GM20431 (cell line): Measurements from ENCODE around the gene KLHL7.
"Not testable (repeated sequence)": the region's sequence is repeated elsewhere in the genome, so short reads cannot be mapped to it uniquely, and the experiment has no call there.

Source experiments
- in situ Hi-C: fragments of 300-500 bp; cut with MseI, MboI; formaldehyde crosslinking; loops from one replicate; pipeline ENCODE4 v1.15.0; 2020; ENCODE audit warnings: low sequenced_read_pairs; ENCODE audit not compliant: unreplicated experiment

KLHL7 gene

DNA sequence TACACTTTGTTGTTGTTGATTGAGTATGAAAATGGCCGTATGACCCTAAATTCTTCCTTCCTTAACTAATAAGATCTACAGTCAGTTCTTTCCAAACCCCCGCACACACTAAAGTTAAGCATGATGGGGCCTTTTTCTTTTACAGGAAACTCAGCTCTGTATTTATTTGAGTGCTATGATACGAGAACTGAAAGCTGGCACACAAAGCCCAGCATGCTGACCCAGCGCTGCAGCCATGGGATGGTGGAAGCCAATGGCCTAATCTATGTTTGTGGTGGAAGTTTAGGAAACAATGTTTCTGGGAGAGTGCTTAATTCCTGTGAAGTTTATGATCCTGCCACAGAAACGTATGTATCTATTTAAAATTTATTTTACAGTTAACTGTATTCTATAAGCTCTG is 62.1 kb downstream of the KLHL7 start:
- in situ Hi-C loops = no loop called here

DNA sequence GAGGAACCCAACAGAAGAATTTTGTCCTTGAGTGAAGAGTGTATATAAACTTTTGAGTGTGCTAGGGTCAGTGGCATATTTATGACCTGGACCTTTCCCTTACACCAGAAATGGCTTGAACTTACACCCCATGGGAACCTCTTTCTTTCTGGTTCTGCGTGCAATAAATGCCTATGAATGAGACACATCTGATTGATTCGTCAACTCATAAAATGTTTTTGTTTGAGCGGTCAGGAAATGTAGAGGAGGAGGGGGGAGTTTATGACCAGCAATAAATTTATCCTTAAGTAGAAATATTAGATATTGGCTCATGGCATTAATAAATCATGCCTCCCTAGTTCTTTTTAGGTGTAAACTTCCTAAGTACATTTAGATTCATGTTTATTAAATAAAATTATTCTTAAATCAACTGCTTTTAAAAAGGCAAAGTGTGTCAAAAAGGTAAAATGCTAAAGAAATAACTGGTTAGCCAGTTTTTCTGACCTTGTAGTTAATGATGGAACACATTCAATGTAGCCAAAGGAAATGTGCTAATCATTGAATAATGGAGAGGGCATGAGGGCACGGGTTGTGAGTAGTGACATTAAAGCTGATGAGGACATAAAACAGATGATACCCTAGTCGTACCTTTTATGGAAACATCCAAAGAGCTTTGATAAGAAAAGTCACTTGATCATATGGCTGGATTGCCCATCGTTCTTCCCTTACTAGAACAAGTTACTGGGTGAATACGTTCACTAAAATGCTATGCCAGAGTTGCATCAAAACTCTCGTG is 62.7 kb downstream of the KLHL7 start:
- in situ Hi-C loops = no loop called here

DNA sequence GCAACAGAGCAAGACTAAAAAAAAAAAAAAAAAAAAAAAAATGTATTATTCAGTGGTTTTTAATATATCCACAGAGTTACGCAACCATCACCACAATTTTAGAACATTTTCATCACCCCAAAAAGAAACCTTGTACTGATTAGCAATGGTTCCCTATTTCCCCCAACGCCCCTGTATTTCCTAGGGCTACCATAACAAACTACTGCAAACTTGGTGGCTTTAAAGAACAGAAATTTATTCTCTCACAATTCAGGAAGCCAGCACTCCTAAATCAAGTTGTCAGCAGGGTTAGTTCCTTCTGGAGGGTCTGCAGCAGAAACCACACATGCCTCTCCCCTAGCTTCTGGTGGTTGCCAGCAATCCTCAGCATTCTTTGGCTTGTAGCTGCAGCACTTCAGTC is 70.4 kb downstream of the KLHL7 start:
- in situ Hi-C loops = no loop called here

DNA sequence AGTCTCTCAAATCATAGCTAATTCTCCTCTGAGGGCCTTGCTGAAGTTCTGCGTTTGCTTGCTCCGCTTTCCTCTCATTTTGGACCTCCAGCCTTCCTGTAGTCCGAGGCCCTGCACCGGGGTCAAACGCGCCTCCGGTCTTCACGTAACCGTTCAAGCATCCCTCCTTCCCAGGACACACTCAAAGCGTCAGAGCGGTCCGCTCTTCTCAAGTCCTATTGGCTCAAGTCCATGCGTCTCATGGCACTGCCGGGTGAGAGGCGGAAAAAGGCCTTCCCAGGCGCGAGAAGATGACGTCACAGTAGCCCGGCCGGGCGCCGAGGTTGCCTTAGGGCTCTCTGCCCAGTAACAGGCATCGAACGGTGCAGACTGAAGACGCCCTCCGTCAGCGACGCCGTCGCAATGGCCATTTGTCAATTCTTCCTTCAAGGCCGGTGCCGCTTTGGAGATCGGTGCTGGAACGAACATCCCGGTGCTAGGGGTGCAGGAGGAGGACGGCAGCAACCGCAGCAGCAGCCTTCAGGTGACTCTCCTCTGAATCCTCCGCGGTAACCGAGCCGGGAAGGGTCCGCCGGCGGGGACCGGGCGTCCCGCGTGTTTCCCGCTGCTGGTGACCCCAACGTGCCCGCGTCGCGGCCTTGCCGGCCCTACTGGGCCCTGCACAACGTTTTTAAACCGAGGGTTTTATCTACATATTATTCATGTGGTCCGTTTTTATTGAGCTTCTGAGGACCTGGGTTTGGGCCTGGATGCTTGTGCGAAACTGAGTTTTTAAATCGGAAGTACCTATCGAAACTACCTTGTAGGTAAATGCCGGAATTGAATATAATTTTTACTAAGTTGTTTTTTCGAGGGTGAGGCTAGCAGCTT is 76.3 kb downstream of the KLHL7 start, which contains the start of gene NUP42:
Gene NUP42, plus strand, starts transcription at position 365 of the 870 bp plus-strand sequence. Its CDS starts 38 bp downstream, at position 403.
- in situ Hi-C loops = no loop called here

DNA sequence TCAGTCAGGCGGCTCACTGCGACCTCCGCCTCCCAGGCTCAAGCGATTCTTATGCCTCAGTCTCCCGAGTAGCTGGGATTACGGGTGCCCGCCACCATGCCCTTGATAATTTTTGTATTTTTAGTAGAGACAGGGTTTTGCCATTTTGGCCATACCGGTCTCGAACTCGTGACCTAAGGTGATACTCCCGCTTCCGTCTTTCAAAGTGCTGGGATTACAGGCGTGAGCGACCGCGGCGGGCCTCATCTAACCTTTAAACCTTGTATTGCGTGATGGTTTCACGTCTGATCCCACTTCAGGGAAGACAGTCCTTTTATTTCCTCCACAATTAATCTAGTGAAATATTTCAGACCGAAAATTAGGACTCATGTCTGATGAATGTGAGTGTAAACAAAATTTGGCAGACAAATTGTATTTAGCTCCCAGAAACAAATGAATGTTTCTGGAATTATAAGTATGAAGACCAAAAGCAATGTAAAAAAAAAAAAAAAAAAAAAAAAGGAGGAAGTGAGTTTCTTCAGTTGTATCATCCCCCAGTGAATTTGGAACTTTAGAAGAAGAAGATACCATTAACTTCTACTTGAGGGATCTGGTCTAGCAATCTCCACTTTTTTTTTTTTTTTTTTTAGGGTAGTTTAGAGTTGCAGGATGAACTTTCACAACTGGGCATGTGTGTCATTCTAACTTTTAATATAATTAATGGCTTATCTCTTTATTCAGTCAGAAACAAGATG is 77.9 kb downstream of the KLHL7 start:
- in situ Hi-C loops = no loop called here

DNA sequence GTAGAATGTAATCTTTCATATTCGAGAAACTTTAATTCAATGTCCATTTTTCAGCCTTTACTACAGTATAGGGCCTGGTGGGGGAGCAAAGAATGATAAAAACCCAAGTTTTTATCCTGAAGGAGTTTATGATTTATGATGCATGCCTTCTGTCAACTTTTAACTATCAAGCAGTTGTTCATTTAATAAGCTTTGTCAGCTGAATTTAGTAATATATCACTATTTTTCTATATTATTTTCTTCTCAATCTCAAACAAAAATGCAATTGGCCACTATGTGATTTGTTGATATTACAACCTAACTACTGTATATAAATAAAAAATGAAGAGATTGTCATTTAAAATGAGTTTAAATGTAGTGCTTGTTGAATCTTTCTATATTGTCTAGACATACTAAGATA is 78.7 kb downstream of the KLHL7 start:
- in situ Hi-C loops = no loop called here

DNA sequence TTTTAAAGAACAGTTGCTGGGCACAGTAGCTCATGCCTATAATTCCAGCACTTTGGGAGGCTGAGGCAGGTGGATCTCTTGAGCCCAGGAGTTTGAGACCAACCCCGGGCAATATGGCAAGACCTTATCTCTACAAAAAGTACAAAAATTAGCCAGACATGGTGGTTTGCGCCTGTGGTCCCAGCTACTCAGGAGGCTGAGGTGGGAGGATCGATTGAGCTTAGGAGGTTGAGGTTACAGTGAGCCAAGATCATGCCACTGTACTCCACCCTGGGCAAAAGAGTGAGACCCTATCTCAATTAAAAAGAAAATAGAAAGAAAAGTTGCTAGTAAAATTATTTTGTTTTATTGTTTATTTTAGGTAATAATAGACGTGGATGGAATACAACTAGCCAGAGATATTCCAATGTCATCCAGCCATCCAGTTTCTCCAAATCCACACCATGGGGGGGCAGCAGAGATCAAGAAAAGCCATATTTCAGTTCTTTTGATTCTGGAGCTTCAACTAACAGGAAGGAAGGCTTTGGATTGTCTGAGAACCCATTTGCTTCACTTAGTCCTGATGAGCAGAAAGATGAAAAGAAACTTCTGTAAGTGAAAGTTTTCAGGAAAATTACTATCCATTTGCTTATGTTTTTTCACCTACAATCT is 79.2 kb downstream of the KLHL7 start:
- in situ Hi-C loops = no loop called here

DNA sequence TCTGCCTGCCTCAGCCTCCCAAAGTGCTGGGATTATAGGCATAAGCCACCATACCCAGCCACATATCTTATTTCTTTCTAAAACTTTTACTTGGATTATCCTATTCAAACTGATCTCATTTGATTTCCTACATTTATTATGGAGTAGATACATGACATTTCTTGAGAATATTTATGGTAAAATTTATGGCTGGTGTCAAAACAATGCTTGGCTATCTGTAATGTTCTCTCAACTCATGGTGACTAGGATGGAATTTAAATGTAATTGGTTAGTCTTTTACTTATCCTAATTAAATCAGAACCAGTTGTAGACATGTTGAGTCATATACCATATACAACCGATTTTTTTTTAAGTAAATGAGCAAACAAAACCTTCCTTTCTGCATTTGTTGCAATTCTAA is 80.4 kb downstream of the KLHL7 start:
- in situ Hi-C loops = no loop called here

DNA sequence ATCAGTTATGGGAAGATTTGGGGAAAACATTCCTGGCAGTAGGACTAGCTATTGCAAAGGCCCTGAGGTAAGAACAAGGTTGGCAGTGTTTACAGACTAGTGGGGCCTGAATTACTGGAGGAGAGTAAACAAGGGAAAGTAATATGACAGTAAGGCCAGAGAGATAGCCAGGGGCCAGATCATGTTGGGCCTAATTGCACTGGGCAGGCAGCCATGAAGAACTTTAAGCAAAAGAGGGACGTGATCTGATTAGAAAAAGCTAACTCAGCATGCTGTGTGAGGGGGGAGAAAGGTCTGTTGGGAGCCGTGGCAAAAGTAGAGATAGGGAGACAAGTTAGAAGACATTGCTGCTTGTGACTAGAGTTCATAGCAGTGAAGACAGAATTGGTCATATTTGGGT is 85.4 kb downstream of the KLHL7 start:
- in situ Hi-C loops = no loop called here

DNA sequence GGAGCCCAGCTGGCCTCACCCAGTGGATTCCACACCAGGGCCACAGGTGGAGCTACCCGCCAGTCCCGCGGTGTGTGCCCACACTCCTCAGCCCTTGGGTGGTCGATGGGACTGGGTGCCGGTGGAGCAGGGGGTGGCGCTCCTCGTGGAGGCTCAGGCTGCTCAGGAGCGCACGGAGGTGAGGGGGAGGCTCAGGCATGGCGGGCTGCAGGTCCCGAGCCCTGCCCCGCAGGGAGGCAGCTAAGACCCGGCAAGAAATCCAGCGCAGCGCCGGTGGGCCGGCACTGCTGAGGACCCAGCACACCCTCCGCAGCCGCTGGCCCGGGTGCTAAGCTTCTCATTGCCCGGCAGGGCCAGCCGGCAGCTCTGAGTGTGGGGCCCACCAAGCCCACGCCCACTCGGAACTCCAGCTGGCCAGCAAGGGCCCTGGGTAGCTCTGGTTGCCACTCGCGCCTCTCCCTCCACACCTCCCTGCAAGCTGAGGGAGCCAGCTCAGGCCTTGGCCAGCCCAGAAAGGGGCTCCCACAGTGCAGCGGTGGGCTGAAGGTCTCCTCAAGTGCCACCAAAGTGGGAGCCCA is 88.2 kb downstream of the KLHL7 start:
- in situ Hi-C loops = not testable (repeated sequence)

DNA sequence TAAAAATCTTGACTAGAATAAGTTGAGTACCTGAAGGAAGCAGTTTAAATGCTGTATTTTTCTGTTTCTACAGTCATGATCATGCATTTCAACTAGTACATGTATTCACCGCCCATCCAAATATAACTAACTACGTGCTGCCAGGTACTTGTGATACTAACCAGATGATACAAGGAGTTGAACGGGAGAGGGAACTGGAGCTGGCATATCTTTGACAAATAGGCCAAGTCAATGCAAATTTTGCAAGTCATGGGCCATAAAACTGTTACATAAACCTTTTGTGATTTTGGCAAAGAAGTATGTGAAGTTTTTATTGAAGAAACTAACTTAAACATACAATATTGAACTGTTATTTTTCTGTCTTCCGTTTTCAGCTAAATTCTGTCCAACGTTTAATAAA is 90.7 kb downstream of the KLHL7 start:
- in situ Hi-C loops = no loop called here

DNA sequence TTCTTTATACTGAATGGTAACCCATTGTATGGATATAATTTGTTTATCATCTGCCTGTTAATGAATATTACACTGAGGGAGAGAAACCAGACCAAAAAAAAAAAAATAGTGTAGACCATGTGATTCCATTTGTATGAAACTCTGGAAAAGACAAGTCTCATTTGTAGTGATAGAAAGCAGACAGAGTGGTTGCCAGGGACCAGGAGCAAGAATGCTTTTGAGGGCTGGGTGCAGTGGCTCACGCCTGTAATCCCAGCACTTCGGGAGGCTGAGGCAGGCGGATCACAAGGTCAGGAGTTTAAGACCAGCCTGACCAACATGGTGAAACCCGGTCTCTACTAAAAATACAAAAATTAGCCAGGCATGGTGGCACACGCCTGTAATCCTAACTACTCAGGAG is 92.2 kb downstream of the KLHL7 start:
- in situ Hi-C loops = not testable (repeated sequence)

DNA sequence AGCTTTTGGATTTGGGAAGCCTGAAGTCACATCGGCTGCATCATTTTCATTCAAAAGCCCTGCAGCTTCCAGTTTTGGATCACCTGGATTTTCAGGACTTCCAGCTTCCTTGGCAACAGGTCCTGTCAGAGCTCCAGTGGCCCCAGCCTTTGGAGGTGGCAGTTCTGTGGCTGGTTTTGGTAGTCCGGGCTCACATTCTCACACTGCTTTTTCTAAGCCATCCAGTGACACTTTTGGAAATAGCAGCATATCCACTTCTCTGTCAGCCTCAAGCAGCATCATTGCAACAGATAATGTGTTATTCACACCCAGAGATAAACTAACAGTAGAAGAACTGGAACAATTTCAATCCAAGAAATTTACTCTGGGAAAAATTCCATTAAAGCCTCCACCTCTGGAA is 94.7 kb downstream of the KLHL7 start:
- in situ Hi-C loops = no loop called here

DNA sequence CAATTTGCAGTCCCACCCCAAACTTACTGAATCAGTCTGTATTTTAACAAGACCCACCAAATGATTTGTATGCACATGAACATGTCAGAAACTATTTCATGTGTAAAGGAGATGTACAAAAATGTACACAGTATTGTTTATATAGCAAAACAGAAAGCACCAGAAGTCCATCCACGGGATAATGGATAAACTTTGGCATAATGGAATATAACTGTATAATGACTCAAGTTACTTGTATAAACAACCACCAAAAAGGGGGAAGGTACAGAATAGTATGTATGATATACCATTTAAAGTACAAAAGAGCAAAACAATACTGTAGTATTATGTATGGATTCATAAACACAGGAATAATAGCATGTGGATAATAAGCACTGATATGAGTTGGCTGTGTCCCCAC is 98.7 kb downstream of the KLHL7 start:
- in situ Hi-C loops = no loop called here

DNA sequence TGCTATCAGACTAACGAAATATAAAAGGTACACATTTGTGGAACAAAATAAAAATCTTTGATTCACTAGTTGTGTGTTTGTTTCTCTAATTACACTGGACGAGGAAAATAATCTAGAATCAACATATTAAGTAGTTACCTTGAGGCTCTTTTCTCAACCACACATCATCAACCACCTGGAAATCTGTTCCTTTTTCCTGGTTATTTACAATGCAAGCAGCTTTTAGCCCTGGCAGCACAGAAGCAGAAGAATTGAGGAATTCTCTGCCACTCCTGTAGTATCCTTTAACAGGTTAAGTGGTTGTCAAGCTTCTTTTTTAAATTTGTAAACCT is 100.0 kb downstream of the KLHL7 start:
- in situ Hi-C loops = no loop called here

DNA sequence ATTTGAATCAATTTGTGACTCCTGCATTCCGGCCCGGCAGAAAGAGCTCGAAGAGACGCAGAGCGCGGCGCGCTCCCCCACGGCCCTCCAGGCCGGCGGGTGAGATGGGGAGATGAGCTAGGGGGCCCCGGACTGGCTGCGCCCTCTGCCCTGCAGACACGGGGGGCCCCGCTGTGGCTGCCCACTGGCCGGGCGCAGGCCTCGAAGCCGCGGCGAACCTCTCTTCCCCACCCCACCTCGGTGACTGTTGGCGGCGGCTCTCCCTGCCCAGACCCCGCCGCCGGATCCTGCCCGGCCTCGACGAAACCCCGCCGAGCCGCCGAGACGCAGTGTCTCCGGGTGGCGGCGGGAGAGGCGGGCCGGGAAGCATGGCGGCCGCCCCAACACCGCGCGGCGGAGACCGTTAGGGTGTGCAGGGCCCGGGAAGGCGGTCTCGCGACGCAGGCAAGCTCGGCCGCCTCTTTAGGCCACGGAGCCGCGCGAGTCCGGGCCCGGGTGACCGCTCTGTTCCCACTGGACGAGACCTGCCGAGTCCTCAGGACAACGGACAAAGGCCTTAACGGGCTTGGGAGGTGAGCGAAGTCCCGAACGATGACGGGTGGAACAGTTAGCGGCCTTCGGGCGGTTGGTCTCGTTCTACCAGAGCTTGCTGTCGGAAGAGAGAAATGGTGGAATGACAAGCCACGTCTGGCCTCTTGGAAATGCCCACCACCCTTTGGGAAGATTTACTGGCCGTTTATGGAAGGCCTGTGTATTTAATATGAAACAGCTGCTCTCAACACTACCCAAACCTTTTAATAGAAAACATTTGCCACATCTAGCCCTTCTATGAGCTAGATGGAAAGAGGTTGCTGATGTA is 100.6 kb downstream of the KLHL7 start:
- in situ Hi-C loops = no loop called here

DNA sequence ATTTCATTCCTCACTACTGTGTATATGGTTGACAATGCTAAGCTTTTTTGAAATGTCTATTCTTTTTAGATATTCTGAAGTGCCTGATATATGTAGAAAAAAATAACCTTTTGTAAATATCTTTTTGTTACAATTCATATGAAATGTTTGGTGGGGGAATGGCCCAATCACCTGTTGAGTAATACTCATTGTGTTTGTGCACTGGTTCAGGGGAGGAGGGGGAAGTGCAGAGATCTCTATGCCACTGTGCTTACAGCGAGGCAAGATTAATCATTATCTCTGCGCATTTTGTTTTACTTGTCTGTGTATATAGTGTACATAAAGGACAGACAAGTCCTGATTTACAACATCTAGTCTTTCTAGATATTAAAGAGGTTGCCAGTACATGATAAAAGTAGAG is 101.4 kb downstream of the KLHL7 start:
- in situ Hi-C loops = no loop called here

DNA sequence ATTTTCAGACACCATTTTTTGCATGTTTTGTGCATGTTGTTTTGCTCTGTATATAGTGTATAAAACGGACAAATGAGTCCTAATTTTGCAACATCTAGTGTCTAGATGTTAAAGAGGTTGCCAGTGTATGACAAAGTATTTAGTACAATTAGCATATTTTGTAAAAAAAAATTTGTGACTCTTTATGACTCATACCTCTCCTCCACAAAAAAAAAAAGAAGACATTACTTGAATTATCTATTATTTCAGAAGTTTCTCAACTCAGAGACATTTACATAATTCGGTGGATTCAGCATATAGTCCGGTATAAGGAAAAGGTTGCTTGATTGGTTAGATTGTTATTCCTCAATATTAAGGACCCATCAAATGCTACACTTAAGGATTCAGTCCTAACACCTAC is 102.3 kb downstream of the KLHL7 start:
- in situ Hi-C loops = no loop called here

DNA sequence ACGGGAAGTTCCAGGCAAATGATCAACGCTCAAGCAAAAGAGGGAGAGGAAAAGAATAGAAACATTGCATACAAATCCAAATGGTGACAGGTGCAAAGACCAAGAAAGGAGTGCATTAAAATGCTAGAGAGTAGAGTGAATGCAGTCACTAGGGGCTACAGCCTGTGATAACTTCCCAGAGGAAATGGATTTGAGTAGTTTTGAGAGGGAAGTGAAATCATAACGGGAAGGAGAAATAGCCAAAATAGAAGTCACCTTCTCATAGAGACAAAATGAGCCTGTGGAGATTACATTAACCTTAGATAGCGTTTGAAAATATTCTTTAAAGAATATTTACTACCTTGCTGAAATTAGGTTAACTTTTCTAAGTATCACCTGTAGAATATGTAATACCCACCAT is 102.7 kb downstream of the KLHL7 start:
- in situ Hi-C loops = no loop called here
